GM23338 (cell line): ENCODE data around the gene C1R. TPM values are rescaled to one million over a fixed set of nuclear protein-coding genes. Genes with fewer than 3 reads are reported as not detected.

Experiments used
- ATAC-seq: fragments of 200-7000 bp; cut with Tn5 transposase; 3 replicates; pipeline ENCODE4 v1.9.1; 2020
- DNase-seq: peaks from one replicate; pipeline ENCODE4 v3.0.0-alpha.2; 2015; ENCODE audit warnings: low spot score
- H2AFZ ChIP-seq: fragments of 200-600 bp; sonication (generic); 2 replicates; pipeline ENCODE4 v1.8.0; 2016; ENCODE audit warnings: antibody characterized with exemption, mild to moderate bottlenecking, moderate library complexity
- H3F3A ChIP-seq: fragments of 200-600 bp; sonication (generic); replicated peaks from 2 replicates; pipeline ENCODE4 v1.8.0; 2017; ENCODE audit warnings: antibody characterized with exemption, mixed run types, low read depth
- H3K27ac ChIP-seq: fragments of 200-600 bp; sonication (generic); 2 replicates; pipeline ENCODE4 v1.6.1; 2016; ENCODE audit warnings: low read depth
- H3K27me3 ChIP-seq: fragments of 200-600 bp; sonication (generic); 2 replicates; pipeline ENCODE4 v1.8.0; 2016; ENCODE audit warnings: mild to moderate bottlenecking, mixed run types, moderate library complexity; ENCODE audit not compliant: insufficient read depth
- H3K36me3 ChIP-seq: fragments of 200-600 bp; sonication (generic); 2 replicates; pipeline ENCODE4 v1.8.0; 2016; ENCODE audit warnings: mild to moderate bottlenecking; ENCODE audit not compliant: insufficient read depth
- H3K4me1 ChIP-seq: fragments of 200-600 bp; sonication (generic); 2 replicates; pipeline ENCODE4 v1.8.0; 2016; ENCODE audit warnings: mild to moderate bottlenecking, moderate library complexity; ENCODE audit not compliant: insufficient read depth
- H3K4me2 ChIP-seq: fragments of 200-600 bp; sonication (generic); 2 replicates; pipeline ENCODE4 v1.7.1; 2017; ENCODE audit warnings: mixed run types
- H3K4me3 ChIP-seq: fragments of 200-600 bp; sonication (generic); 2 replicates; pipeline ENCODE4 v1.6.1; 2016; ENCODE audit warnings: mixed run types
- H3K79me2 ChIP-seq: fragments of 200-600 bp; sonication (generic); replicated peaks from 2 replicates; pipeline ENCODE4 v1.8.0; 2017; ENCODE audit warnings: mild to moderate bottlenecking; ENCODE audit not compliant: insufficient read depth
- H3K9me2 ChIP-seq: fragments of 200-600 bp; sonication (generic); 2 replicates; pipeline ENCODE4 v1.8.0; 2017; ENCODE audit not compliant: insufficient read depth
- H4K20me1 ChIP-seq: fragments of 200-600 bp; sonication (generic); replicated peaks from 2 replicates; pipeline ENCODE4 v1.8.0; 2017; ENCODE audit warnings: mild to moderate bottlenecking; ENCODE audit not compliant: insufficient read depth
- H3K27ac Mint-ChIP-seq: 2 replicates; pipeline ENCODE4 v1.8.0; 2020; ENCODE audit warnings: inconsistent platforms, mild to moderate bottlenecking, moderate library complexity, mixed read lengths
- H3K27me3 Mint-ChIP-seq: 3 replicates; pipeline ENCODE4 v1.8.0; 2022; ENCODE audit warnings: low read depth, mild to moderate bottlenecking, moderate library complexity, mixed read lengths, inconsistent platforms; ENCODE audit not compliant: insufficient read depth, poor library complexity
- H3K36me3 Mint-ChIP-seq: 3 replicates; pipeline ENCODE4 v1.8.0; 2021; ENCODE audit warnings: low read depth, mild to moderate bottlenecking, inconsistent platforms, moderate library complexity, mixed read lengths
- H3K4me1 Mint-ChIP-seq: 3 replicates; pipeline ENCODE4 v1.8.0; 2020; ENCODE audit warnings: mild to moderate bottlenecking, inconsistent platforms, mixed read lengths
- H3K4me3 Mint-ChIP-seq: 3 replicates; pipeline ENCODE4 v1.8.0; 2021; ENCODE audit warnings: moderate library complexity, mild to moderate bottlenecking, inconsistent platforms, mixed read lengths
- H3K9me3 Mint-ChIP-seq: 3 replicates; pipeline ENCODE4 v1.8.0; 2020; ENCODE audit warnings: moderate library complexity, mild to moderate bottlenecking, inconsistent platforms, mixed read lengths
- CREB1 ChIP-seq: fragments of 250-450 bp; sonication (Bioruptor Pico); IDR thresholded peaks from 2 replicates; pipeline ENCODE4 v1.5.0; 2020; ENCODE audit warnings: low read depth, mild to moderate bottlenecking, moderate library complexity
- EZH2phosphoT487 ChIP-seq: fragments of 200-600 bp; sonication (generic); IDR thresholded peaks from one replicate; pipeline ENCODE4 v1.8.1; 2018; ENCODE audit warnings: antibody characterized with exemption; ENCODE audit not compliant: unreplicated experiment
- JUNB ChIP-seq: IDR thresholded peaks from one replicate; pipeline ENCODE4 v1.6.1; 2016; ENCODE audit warnings: antibody characterized with exemption; ENCODE audit not compliant: unreplicated experiment
- POLR2AphosphoS5 ChIP-seq: IDR thresholded peaks from 2 replicates; pipeline ENCODE4 v1.6.1; 2016; ENCODE audit warnings: antibody characterized with exemption, low read depth
- REST ChIP-seq: IDR thresholded peaks from one replicate; pipeline ENCODE4 v1.6.1; 2018; ENCODE audit warnings: antibody characterized with exemption; ENCODE audit not compliant: unreplicated experiment
- ZNF114 ChIP-seq: fragments of 250-450 bp; sonication (Bioruptor Pico); IDR thresholded peaks from 2 replicates; pipeline ENCODE4 v1.5.0; 2020; ENCODE audit warnings: mild to moderate bottlenecking, moderate library complexity
- ZNF462 ChIP-seq: fragments of 250-450 bp; sonication (Bioruptor Pico); IDR thresholded peaks from 2 replicates; pipeline ENCODE4 v1.5.0; 2020; ENCODE audit warnings: mild to moderate bottlenecking, moderate library complexity
- polyA plus RNA-seq: library from polyadenylated mRNA; unstranded; fragments of >200 nt; fragmentation: Nextera tagmentation; extraction: Ambion mirVana; gene quantifications from 2 replicates; pipeline ENCODE4 v1.2.1, GENCODE V29; 2016
- total RNA-seq: library from RNA; depleted of rRNA; stranded (reverse); fragments of >200 nt; shearing (Covaris generic); gene quantifications from 2 replicates; pipeline ENCODE4 v1.2.3, GENCODE V29; 2014
- TF ChIP-seq, protein P1 (sequence below), 2 experiments: fragments of 200-600 bp in 1 of 2; sonication (generic) in 1 of 2; conservative IDR thresholded peaks; 2 replicates each; pipeline versions ENCODE4 v1.5.1 to v1.6.1; 2016 to 2017; ENCODE audit warnings: antibody characterized with exemption in 2 of 2, low read depth in 2 of 2, mild to moderate bottlenecking in 2 of 2, moderate library complexity in 1 of 2

The C1R gene
- total and polyA plus RNA-seq, 2 experiments from 2014 or later: 6.4 to 8.8 TPM

GRCh38 chr12:7112041-7112440 lies 19.8 kb upstream of the C1R start (continued):
- TF ChIP-seq ZNF462 (no peak), REST (no peak), EZH2phosphoT487 (no peak)

- H3K36me3 ChIP-seq: no peaks in the 10 kb centered on the region
- no peak overlapping the region for H3K4me3 ChIP-seq
- no peaks in the 10 kb centered on the region for H3F3A ChIP-seq
- no peak overlapping the region for H3K4me3 Mint-ChIP-seq
- no peak overlapping the region for H2AFZ ChIP-seq
- no peak for ATAC-seq
- H4K20me1 ChIP-seq: no peaks in the 10 kb centered on the region; the same call in 1 of the 2 replicates
- H3K9me2 ChIP-seq: no peaks in the 10 kb centered on the region
- peaks cover 16% of the 10 kb centered on the region for H3K4me1 Mint-ChIP-seq
- H3K79me2 ChIP-seq: peaks cover 14% of the 10 kb centered on the region; the same call in 1 of the 2 replicates
- no peak overlapping the region for H3K4me2 ChIP-seq
- H3K9me3 Mint-ChIP-seq: peaks cover 13% of the 10 kb centered on the region
- H3K36me3 Mint-ChIP-seq: peaks cover 19% of the 10 kb centered on the region
- H3K27ac ChIP-seq: no peak overlapping the region
- H3K27me3 ChIP-seq: no peaks in the 10 kb centered on the region
- H3K27ac Mint-ChIP-seq: no peak overlapping the region
- DNase-seq: no peak
- H3K4me1 ChIP-seq: peaks cover 12% of the 10 kb centered on the region
- H3K27me3 Mint-ChIP-seq: peaks cover 20% of the 10 kb centered on the region
- TF ChIP-seq EZH2phosphoT487 (no peak), CREB1 (CRISPR knock-in tag) (no peak), POLR2AphosphoS5 (no peak), JUNB (no peak), REST (no peak), ZNF114 (CRISPR knock-in tag) (no peak)
- TF ChIP-seq, protein P1, sequence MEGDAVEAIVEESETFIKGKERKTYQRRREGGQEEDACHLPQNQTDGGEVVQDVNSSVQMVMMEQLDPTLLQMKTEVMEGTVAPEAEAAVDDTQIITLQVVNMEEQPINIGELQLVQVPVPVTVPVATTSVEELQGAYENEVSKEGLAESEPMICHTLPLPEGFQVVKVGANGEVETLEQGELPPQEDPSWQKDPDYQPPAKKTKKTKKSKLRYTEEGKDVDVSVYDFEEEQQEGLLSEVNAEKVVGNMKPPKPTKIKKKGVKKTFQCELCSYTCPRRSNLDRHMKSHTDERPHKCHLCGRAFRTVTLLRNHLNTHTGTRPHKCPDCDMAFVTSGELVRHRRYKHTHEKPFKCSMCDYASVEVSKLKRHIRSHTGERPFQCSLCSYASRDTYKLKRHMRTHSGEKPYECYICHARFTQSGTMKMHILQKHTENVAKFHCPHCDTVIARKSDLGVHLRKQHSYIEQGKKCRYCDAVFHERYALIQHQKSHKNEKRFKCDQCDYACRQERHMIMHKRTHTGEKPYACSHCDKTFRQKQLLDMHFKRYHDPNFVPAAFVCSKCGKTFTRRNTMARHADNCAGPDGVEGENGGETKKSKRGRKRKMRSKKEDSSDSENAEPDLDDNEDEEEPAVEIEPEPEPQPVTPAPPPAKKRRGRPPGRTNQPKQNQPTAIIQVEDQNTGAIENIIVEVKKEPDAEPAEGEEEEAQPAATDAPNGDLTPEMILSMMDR (conservative IDR thresholded peaks at IDR 0.05; ENCODE audit: low read depth in 2 of 2): no peak
These were observed 18.4 kb upstream of the C1R start for GRCh38 chr12:7110661-7111060.
